HG03103 (cell line): ENCODE measurements around the gene RMRP.

Experiments used
- ATAC-seq: cut with Tn5 transposase; IDR thresholded peaks from one replicate; pipeline ENCODE4 v1.9.1; 2021; ENCODE audit warnings: low read depth; ENCODE audit not compliant: unreplicated experiment

Gene RMRP

GRCh38 chr9:35687972-35688557 lies 30.2 kb upstream of the RMRP start:
- ATAC-seq, result no peak

GRCh38 chr9:35687306-35687705 lies 29.5 kb upstream of the RMRP start:
- ATAC-seq, result no peak

DNA sequence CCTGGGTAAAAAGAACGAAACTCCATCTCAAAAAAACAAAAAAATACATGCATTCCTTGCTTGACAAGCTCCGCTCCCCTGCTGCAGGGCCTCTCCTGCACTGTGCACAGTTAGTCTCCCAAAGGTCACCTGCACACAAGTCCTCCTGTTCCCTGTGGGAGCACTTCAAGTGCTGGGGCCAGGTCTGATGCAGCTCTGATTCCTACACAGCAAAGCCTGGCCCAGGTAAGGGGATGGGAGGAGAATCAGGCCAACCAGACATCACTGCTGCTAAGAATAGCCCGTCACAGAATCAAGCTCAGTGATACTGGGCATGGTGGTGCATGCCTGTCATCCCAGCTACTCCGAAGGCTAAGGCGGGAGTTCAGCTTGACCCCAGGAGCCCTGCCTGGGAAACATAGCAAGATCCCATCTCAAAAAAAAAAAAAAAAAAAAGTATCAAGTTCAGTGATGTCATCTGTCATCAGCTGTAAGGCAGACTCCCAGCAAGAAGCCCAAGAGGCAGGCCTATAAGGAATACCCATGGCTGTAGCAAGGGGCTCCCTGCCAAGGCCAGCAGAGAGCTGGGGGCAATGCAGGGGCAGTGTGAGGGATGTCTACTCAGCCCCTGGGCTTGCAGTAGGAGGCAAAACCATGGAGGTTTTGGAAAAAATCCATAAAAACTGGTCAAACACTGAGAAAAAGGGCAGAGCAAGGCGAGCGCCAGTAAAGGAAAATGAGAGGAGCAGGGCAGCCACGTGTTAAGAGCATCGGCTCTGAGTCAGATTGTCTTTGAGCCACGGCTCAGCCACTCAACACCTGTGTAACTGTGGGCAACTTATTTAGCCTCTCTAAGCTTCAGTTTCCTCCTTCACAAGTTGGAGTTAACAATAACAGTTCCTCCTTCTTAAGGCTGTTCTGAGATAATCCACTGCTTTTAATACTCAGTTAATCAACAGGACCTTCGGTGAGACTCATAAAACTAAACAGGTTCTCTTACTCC lies 28.7 kb upstream of the RMRP start:
- ATAC-seq, result no peak

GRCh38 chr9:35685506-35685905 lies 27.7 kb upstream of the RMRP start:
- no peak for ATAC-seq

DNA sequence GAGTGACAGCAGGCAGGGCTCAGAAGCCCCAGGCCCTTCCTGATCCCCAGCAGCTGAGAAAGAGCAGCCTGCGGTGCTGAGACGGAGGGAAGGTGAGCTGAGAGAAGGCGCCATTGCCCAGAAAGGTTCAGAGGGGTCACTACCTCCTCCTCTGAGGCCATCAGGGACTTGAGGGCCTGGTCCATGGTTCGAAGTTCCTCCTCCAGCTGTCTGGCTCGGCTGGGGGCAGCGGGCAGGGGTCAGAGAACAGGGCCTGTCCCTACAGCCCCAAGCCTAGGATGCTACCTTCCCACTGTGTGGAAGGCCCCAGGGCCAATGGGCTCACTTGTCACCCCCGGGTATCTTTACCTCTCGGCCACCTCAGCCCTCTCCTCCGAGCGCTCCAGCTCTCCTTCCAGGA lies 27.1 kb upstream of the RMRP start:
- ATAC-seq, result no peak

DNA sequence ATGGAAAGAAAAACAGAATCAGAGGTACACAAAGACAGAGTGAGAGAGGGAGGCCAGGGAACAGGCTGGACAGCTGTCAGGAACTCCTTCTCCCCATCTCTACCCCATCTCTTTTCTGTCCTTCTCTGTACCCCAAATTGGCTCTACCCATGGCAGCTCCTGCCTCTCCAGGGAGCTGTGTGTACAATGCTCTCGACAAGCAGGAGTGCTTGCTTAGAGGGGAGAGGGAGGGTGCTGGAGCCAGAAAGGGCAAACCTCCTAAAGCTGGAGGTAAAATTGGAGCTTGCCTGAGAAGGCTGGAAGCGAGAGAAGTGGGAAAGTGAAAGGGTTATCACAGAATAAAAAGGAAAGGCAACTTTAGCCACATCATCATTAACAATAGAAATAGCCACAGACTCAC lies 25.5 kb upstream of the RMRP start:
- ATAC-seq, result no peak

DNA sequence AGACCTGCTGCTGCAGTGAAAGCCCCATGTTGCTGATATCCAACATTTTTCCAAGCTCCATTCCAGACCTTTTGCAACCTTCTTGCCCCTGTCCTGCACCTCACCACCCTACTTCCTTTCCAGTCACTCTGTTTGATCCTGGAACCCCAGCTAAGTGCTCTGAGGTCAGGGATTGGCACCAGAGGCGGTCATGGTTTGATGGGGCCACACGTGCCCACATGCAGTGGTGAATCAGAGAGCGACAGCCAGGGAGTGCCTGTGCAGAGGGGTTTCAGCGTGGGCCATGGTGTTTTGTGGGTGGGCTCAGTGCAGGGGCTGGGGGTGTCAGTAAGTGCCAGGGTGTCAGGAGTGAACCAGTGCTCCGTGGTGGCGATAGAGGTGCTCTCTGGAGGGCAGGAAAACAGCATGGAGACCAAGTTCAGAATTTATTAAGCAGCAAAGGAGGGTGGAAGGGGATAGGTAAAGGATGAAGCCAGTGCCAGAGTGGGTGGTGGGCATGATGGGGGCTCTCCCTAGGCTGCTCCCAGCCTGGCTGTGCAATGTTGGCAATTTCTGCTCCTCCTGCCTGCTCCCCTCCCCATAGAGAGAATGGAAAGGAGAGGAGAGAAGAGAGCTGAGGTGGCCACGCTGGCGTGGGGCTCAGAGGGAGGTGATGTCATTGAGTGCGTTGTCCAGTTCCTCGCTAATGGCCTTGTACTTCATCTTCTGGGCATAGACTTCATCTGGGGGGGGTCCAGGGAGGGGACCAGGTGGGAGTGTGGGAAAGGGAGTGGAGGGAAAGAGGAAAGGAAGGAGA lies 24.9 kb upstream of the RMRP start:
- ATAC-seq, result no peak

GRCh38 chr9:35682051-35682450 lies 24.2 kb upstream of the RMRP start:
- no peak for ATAC-seq

DNA sequence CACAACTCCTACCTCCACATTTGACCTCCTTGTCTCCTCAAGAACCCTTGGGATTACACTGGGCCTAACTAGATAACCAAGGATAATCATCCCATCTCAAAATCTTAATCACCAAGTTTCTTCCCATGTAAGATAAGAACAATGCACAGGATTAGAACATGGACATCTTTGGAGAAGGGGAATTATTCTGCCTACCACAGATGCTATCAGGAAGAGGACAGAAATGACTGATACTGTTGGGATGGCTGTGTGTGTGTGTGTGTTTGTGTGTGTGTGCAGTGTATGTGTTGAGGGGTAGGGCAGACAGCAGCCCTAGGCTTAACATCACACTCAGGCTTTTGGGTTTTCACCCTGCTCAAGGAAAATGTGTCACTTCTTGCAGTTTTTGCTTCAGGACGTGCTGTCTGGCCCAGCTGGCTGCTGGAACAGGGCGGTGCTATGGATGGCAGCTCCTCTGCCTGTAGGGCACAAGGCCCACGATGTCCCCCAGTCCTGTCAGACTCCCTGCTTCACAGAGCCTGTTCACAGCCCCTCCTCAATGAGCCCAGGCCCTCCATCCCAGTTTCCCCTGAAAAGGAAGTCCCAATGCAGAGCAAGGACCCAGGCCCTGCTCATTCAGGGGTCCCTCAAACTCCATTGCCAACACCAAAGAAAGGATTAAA lies 23.7 kb upstream of the RMRP start:
- no peak for ATAC-seq

DNA sequence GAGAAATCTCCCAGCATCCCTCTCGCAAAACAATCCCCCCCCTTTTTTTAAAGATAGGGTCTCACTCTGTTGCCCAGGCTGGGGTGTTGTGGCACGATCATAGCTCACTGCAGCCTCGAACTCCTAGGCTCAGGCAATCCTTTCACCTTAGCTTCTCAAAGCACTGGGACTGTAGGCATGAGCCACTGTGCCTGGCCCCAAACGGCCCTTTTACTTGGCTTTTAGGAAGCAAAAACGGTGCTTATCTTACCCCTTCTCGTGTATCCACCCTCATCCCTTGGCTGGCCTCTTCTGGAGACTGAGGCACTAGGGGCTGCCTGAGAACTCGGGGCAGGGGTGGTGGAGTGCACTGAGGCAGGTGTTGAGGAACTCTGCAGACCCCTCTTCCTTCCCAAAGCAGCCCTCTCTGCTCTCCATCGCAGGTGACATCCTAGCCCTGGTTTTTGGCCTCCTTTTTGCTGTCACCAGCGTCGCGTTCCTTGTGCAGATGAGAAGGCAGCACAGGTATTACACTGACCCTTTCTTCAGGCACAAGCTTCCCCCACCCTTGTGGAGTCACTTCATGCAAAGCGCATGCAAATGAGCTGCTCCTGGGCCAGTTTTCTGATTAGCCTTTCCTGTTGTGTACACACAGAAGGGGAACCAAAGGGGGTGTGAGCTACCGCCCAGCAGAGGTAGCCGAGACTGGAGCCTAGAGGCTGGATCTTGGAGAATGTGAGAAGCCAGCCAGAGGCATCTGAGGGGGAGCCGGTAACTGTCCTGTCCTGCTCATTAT lies 22.7 kb upstream of the RMRP start:
- ATAC-seq, result no peak

- ATAC-seq, result no peak
These were observed 22.0 kb upstream of the RMRP start for GRCh38 chr9:35679766-35680330.

GRCh38 chr9:35679091-35679490 lies 21.3 kb upstream of the RMRP start:
- ATAC-seq, result no peak

GRCh38 chr9:35675732-35676392 lies 18.0 kb upstream of the RMRP start:
- ATAC-seq, result no peak

DNA sequence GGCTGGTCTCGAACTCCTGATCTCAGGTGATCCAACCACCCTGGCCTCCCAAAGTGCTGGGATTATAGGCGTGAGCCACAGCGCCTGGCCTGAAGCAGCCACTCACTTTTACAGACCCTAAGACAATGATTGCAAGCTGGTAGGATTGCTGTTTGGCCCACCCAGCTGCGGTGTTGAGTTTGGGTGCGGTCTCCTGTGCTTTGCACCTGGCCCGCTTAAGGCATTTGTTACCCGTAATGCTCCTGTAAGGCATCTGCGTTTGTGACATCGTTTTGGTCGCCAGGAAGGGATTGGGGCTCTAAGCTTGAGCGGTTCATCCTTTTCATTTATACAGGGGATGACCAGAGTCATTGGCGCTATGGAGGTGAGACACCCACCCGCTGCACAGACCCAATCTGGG lies 17.4 kb upstream of the RMRP start:
- ATAC-seq, result no peak

DNA sequence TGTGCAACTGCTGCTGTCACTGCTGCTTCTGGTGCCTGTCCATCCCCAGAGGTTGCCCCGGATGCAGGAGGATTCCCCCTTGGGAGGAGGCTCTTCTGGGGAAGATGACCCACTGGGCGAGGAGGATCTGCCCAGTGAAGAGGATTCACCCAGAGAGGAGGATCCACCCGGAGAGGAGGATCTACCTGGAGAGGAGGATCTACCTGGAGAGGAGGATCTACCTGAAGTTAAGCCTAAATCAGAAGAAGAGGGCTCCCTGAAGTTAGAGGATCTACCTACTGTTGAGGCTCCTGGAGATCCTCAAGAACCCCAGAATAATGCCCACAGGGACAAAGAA lies 16.2 kb upstream of the RMRP start:
- no peak for ATAC-seq

- no peak for ATAC-seq
These were observed 15.6 kb upstream of the RMRP start, which contains the start of gene CA9 for GRCh38 chr9:35673132-35674024. CA9 (plus strand) TSS chr9:35673928; CDS start chr9:35673960, 32 bp downstream.

DNA sequence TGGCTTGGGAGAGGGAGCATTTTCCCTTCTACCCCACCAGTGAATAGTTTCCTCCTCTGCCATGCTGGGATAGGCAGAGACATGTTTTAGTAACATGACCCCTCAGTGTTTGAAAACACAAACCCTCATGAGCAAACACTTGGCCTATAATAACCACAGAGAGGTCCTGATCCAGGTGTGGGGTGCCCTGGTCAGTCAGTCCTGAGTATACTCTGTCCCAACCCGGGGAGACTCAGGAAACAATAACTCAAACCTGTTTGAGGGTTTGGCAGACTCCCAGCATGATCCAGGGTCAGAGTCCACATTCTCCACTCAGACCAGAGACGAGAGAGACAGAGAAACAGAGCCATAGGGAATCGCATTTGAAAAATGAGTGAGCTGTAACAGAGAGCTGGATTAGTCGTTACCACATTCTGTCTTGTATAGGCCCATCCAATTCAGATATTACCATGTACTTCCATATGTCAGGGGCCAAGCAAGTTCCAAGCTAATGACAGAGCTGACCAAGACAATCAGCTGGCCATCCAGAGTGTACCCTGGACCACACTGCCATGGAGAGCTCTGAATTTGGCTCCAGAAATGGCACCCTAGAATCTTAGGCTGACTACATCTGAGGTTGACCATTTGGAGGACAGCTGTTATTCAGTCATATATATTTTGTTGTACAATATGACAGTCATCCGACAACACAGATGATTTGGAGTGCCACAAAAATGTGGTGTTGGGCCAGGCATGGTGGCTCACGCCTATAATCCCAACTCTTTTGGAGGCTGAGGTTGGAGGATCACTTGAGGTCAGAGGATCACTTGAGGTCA lies 11.7 kb upstream of the RMRP start:
- ATAC-seq, result no peak
